ENCODE data around the gene FNDC8.

- no peak for TF ChIP-seq CTCF (IDR thresholded peaks at IDR 0.05; ENCODE audit: low read depth, low read length, poor library complexity, severe bottlenecking)
- no peak for TF ChIP-seq EZH2phosphoT487 (IDR thresholded peaks at IDR 0.05; ENCODE audit: borderline replicate concordance, low read length)
Observed at GRCh38 chr17:35164716-35165115, 43.3 kb downstream of the FNDC8 start.
